GM03348 (cell line): ENCODE measurements around the gene RGS5.

Source experiments
- DNase-seq: peaks from one replicate; pipeline ENCODE4 v3.0.0; 2012; ENCODE audit warnings: low spot score

Gene RGS5

DNA sequence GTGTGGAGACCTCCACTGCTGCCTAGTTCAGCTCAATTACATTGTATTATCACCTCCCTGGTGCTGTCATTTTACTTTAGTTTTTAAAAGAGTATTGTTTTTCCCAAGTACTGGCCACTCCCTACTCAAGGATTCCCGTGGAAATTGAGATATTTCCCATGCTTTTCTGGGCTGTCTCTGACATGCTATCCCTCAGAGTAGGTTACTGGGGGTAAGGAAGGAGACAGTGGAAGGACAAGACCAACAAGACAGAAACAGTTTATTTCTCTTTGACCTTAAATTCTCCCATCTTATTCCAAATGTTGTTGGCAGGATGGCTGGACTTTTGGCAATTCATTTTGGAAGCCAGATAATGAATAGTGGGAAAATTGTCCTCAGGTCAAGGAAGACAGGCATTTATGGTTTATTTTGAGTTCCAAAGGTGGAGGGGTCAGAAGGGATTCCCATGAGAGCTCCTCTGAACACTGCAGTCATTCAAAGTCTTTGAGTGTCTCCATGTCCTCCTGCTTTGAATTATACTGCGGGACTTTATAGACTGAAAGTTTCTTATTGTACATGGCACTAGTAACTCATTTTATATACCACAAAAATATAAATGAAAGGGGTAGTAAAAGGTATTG is 20.3 kb downstream of the RGS5 start:
- no peak for DNase-seq

DNA sequence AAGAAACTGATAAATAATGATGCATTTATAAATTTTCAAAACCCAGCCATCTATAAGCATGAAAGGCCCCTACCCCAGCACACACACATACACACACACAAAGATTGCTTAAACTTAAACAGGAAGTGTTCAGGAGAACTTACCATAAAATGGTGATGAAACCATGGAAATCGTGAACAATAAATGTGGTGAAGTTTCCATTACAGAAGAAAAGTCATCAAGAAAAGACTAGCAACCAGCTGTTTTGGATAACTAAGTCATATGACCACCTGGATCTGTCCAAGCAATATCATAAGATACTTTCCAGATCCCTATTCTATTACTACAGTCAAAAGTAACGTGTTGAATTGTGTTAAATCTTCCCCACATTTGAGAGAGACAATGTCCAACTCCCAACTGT is 24.1 kb downstream of the RGS5 start:
- DNase-seq, result no peak

DNA sequence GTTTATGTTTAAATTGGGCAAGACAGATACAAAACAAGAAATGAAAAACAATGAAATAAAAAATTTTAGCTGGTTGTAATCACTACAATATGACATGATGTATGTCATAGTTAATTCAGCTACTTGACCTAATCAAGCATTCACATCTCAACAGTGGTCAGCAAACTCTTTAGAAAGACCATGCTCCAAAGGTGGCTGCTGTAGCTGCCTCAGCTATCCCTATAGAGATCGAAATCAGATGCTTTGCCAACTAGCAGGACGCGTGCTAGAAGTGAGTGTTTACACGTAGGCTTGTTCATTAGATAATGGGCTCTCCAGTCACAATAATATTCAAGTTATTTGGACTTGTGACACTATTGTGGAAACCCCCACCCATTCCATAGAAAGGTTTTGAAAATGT is 25.9 kb downstream of the RGS5 start:
- no peak for DNase-seq

DNA sequence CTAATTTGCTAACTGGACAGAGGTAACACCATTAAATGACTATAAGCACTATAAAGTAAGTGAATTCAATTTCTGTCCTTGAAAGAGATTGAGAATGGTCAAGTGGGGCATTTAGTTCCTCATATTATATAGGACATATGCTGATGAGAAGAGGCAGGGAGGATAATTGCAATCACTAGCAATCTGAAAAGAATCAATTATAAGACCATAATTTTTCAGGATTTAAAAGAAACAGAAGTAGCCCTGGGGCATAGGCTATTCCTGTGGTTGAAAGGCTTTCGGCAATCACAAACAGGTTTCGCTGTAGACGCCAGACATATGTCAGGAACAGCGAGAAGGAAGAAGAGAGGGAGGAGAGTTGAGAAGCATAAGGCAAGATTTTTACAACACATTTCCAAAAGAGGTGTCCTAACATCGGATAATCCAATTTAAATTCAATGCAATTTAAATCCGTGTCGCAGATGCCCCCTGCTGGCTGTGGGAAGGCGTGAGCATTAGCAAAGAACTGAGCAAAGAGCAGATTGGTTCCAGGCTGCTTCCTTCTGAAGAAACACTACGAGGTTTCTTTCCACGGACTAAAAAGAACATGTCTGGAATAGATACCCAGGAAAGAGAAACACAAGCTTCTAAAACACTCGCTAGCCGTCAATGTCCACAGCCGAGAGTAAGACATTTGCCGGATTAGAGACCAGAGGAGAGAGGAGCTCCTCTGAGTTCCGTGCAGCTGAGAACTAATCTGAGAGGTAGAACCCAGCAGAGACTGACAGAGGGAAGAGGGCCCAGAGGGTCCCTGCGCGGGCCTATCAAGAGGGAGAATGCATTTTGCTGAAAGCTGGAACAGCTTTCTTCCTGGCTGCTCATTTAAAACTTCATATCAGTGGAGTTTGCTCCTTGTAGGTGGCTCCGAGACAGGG is 27.9 kb downstream of the RGS5 start:
- DNase-seq, result peak; percentile 74

DNA sequence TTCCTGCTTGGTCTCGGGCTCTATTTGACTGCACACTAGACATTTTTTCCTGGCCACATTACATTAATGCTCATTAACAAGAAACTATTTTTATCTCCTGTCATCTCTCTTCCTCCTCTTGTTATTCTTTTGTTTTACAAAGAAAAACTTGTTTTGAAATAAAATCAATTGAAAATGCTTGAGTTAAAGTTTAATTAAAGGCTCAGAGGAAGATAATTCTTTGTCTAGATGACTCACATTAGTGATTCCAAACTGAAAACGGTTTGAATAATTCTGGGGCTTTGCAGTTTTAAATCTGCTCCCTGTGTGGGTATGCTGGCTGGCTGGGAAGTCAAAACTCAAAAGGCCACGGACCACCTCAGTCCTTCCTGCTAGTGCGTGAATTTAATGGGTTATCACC is 29.6 kb downstream of the RGS5 start:
- no peak for DNase-seq

DNA sequence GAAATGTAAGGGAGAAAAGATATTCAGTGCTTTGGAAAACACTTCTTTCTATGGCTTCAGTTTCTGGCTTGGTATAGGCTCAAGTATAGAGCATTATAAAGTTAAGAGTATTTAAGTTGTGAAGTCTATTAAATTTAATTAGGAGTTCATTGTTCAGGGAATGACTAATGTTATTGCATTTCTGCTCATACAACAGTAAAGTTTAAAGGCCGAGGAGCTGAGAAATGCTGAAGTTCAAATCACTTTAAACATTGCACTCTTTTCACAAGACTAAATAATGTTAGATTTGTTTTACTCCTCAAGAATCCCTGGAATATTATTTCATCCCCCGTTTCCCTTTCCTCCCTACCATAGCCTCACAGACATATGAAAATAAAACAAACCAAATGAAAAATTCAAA is 30.1 kb downstream of the RGS5 start:
- DNase-seq, result no peak

DNA sequence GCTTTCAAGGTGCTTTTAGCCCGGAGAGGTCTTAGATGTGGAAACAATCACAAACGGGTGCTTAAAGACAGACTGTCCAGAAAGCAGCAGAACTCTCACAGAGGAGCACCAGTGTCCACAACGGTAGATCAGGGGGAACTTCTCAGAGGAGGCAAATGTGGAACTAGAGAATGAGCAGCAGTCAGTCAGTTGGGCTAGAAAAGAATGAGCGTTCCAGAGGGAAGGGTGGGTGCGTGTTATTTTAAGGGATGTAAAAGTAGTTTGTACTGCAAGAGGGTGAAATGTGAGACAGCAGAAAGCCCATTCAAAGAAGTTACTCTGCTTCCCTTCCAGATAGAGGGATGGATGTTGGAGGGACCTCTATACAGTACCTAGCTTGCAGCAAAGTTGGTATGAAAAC is 30.9 kb downstream of the RGS5 start:
- DNase-seq, result no peak

DNA sequence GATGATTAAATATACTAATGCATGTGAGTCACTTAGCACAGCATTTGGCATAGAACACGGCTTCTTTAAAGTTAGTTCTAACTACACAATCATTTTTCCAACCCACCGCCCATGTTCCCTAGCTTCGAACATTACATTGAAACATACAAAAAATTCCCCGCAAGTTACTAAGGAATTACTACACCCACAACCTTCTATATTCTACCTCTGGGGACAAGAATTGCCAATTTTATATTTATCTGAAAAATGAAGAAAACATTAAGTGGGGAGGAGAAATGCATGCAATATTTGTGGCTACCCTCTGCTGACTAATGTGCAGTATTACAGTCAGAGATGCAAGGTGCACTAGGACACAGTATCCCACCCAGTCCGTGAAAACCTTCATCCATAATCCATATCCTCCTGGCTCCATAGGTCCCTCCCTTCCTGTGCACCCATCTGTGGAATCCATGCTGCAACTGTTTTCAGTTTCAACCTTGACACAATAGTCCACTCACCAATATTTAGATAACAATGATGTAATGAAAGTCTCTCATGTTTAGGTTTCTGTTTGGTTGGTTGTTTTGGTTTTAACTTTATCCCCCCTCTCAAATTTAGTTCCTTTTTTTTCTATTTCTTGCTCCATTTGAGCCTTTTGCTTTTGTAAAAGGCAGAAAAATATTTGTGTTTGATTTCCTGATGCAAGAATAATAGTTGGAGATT is 31.6 kb downstream of the RGS5 start:
- peak; percentile 28 for DNase-seq

DNA sequence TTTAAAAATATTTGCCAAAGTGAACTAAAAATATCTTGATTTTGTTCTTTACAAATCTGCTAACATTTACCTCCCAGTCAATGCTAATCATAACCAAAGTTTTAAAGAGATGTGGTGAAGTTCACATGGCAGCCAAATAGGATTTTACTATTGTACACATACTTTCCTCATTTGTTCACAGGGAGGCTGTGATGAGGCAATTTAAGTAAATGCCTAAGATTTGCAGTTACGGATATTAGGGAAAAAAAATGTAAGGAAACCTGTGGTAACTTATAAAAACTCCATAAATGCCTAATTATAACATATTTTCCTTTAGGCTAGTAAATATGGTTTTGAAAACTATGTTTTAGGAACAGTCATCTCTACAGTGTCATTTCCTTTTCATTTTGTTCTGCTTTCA is 32.4 kb downstream of the RGS5 start:
- DNase-seq, result peak; percentile 28

DNA sequence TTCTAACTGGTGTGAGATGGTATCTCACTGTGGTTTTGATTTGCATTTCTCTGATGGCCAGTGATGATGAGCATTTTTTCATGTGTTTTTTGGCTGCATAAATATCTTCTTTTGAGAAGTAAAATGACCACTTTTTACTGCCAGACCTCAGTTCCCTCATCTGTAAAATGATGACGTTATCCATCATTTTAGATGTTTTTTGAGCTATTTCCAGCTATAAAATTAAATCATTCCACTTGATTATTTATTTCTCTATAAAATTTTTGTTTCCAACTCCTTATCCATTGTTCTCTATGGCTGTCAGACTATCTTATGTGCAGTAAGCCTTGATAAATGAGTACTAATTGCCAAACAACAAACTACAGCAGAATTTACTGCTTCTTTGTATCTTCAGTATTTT is 33.2 kb downstream of the RGS5 start:
- DNase-seq, result no peak

DNA sequence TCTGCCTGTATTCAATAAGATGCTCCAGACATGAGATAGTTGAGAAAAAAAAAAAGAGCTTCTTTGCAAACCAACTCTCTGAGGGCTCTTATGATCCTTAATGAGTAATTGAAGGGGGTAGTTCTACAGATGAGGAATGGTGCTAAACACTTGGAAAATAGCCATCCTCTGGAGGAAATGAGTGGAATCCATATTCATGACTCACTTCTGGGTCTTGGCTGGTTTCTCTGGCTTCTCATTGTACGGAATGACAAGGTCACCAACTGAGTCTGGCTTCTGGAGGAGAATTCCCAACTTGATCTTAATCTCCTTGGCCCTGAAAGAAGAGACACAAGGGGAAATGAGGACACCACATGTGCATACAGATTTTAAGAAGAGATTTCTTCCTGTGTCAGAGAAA is 34.7 kb downstream of the RGS5 start:
- peak; percentile 83 for DNase-seq

DNA sequence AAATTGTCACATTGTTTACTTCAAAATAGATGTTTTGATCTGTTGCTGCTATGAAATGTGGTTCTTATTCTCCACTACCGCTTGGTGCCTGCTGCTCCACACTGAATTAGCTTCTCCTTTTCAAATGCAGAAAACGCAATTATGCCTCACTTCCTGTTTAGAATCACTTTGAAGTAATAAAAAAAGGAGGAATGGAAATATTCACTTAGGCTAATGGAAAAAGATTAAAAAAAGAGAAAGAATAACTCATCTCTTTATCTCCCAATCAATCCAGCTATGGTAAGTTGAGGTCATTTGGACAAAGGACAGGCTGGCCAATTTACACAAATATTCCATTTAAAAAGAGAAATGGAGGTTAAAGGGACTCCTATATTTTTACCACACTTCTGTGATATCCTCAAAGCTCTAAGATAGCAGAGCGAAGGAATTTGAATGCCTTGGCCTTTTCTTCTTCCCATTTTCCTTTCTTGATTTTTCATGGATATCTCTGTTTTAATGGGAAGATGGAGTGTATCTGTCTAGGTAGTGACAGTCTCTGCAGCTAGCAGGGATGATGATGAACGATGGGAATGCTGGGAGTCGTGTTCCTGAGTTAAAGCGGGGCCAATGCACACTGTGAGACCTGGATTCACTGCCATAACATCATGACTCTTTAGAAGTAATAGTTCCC is 35.7 kb downstream of the RGS5 start:
- no peak for DNase-seq

DNA sequence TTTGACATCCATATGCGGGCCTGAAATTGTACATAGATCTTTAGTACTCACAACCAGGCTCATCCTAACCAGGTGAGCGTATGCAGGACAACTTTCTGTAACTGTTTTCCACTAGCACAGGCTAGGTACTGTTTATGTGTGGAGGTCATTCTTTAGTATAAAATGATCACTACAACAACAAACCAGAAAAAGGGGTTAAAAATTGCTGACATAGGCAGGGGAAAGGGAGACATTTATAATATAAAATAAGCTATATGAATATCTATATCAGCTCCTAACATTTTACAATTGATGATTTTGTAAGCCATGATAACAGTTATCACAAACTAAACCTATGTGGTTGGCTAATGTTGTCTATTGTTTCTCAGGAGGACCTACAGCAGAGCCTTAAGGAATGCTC is 37.6 kb downstream of the RGS5 start:
- no peak for DNase-seq

DNA sequence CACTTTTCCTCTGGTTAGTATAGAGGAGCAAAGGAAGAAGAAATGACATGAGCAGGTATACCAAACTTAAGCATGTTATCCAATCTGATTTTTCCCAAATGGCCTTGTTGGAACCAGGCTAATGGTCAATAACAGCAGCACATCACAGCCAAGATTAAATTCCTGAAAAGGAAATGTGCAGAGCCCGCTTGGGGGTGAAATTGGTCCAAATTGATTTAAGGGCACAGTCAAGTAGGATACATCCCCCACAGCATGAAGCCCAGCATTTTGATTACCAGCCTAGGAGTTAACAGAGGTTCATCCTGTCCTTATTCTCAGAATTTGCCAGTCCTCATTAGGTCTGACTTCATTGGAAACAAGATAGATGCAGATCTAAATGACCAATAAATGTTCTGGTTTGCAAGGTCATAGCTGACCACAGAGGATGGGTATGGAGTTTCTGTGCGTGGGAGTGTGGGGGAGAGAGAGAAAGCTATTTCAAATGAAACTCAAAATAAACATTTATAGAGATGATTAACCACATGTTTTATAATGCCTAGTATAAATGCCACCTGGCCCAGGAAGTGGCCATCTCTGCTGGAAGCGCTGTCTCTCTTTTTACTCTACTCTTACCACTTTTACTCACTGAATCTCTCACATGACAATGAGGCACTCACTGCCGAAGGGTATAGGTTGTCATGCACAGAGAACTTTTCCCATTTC is 38.7 kb downstream of the RGS5 start:
- no peak for DNase-seq

DNA sequence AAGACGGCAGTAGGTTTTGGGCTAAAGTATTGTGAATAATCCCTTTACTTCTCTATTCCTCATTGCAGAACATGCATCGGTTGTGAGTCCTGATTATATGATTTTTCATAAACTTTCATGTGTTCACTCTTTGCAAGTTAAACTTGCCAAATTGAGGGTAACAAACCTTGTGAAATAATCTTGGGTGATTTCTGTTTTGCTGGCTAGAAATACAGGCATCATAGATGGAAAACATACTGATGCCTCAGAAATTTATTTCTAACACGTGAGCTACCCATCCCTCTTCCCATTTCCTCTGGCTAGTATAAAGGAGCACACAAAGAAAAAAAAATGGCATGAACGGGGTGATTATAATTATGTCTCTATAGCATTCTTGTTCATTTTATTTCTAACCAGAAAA is 39.6 kb downstream of the RGS5 start:
- DNase-seq, result no peak

DNA sequence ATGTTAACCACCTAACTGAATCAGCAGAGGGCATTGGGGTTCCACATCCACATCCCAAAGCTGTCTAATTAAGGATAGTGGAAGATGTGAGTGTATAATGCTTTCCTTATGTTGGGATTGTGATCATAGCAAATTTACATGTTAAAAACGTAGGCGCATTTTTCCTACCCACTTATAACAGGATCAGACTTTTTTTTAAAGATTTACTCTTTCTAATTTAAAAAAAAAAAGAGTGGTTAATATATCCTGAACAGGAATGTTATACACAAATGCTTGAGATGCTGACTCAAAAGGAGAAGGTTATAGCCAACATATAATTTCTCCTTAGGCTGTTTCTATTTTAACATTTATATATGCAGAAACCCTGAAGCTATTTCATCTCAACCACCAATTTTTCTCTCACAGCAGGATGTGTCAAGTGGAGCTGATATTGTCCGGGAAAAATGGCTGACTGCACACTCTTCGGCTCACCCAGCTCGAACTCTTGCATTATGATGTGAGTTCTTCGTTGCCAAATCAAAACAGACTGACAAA is 40.3 kb downstream of the RGS5 start:
- no peak for DNase-seq

DNA sequence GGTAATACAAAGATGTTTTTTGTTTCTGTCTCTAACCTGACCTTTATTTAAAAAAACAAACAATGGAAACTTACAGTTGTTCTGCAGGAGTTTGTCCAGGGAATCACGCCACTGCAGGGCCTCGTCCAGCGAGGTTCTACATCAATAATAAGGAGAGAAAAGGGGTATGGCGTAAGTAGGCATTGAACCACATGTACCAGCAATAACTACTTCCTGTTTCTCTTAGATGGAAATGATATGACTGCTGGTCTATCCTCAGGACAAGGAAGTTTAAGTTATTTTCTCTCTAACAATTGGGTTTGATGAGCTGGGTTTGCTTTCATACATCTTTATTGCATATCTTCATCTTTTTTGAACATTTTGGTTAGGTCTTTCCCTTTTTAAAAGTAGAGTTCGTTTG is 40.9 kb downstream of the RGS5 start:
- no peak for DNase-seq

DNA sequence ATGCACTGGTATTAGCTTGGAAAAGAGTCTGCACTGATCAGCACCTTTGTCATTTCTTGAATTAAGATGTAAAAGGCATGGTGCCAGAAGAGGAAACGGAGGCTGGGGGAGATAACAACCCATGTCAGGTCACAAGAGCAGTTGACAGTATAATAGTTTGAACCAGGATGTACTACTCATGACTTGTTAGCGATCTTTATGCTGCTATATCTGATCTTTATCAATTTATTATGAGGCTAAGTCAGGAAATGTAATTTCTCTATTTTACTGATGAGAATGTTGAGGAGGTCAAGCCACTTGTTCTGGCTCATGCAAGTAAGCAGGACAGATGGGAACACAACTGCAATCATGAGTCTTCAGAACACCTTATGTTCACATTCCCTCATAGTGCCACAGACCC is 41.4 kb downstream of the RGS5 start:
- no peak for DNase-seq

DNA sequence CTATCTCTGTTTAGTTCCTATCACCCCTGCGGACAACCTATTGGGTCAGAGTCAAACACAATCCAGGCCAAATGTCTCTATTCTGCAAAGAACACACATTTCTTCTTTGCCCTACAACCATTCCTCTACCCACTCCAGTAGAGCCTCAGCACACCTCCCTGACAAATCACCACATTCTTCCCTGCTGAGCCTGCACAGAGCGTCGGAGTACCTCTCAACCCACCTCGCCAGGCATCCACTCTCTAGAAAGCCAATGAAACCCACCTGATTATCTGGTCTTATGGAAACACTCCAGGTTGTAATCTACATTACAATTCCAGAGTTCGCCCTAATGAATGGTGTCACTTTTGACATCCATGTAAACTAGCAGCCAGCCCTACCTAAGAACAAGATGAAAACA is 47.1 kb downstream of the RGS5 start:
- DNase-seq, result no peak

DNA sequence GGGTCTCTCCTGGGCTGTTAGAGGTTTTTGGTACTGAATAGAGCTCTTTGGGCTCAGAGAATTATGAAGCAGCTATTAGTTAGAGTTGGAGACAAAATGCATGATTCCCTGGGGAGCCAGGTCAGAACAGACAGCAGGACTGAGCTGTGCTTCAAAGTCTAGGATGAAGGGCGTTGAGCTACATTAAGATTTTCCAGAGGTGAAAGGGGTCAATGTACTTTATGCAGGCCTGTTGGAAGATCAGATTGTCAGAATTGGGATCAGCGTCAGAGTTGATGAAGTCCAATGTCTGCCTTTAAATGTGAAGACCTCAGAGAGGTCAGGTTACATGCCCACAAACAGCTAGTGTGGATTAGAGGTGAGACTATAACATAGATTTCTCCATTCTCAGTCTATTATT is 53.8 kb downstream of the RGS5 start:
- DNase-seq, result no peak

DNA sequence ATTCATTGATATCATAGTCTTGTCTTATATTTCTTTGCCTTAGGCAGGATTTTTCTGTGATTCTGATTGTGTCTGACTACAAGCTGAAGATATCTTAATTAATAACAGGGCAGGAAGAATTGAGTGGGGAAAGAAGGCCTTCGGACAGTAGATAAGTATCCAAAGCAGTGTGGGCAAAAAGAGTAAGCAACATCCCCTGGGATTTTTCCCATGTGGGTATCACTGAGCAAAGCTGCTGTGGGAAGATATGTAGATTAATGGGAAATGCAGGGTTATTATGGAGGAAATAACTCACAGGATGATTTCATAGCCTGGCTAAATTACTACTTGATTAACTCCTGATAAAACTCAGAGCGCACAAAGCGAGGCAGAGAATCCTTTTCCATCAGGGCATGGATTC is 55.7 kb downstream of the RGS5 start:
- no peak for DNase-seq

DNA sequence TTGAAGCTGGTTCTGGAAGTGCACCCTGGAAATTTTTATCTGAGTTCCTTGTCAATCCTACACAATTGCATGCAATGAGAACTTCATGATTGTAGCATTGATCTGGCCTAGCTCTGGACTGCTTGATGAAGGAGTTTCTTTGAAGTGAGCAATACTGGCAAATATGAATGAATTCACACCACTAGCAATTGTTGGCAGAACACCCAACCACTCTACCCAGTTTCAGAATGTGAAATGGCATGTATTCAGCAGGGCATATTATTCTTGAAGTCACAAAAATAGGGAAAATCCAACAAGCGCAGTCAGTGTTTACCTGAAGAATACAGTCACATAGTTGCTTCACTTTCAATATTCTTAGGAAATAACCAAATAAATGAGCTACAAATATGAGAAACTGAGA is 57.3 kb downstream of the RGS5 start:
- DNase-seq, result no peak
